IMR-90 (cell line): Measurements from ENCODE around the gene LTB4R2. TPM values are rescaled to one million over a fixed set of nuclear protein-coding genes. Genes with fewer than 3 reads are reported as not detected.

Source experiments
- ATAC-seq: fragments of 200-7000 bp; cut with Tn5 transposase; 2 replicates; pipeline ENCODE4 v1.9.1; 2020; ENCODE audit warnings: low read depth, mild to moderate bottlenecking, moderate library complexity
- BruUV-seq: library from RNA; stranded (reverse); fragments of 400-500 nt; replicated peaks from 2 replicates; lab custom pipeline; 2021; lab: Mats Ljungman, UMichigan
- CTCF ChIA-PET: fragments of 300-600 bp; formaldehyde crosslinking; extraction: SDS; loops from one replicate; lab custom pipeline; 2021; ENCODE audit warnings: antibody characterized with exemption; lab: Yijun Ruan, JAX
- POLR2A ChIA-PET: fragments of 300-600 bp; sonication (Branson Sonifier 250); formaldehyde crosslinking; loops from one replicate; lab custom pipeline; 2022; ENCODE audit warnings: antibody characterized with exemption; ENCODE audit not compliant: unreplicated experiment; lab: Charles Lee
- DNase-seq: peaks from one replicate; pipeline ENCODE4 v3.0.0; 2013
- H2AFZ ChIP-seq: replicated peaks from 2 replicates; pipeline ENCODE3; 2013; ENCODE audit warnings: low read length, mild to moderate bottlenecking; ENCODE audit not compliant: poor library complexity
- H2AK5ac ChIP-seq: 2 replicates; pipeline ENCODE4 v1.6.1; 2013; ENCODE audit warnings: low read depth, low read length, inconsistent platforms
- H2AK9ac ChIP-seq: replicated peaks from 2 replicates; pipeline ENCODE3; 2013; ENCODE audit warnings: mild to moderate bottlenecking, low read depth, low read length, moderate library complexity; ENCODE audit not compliant: poor library complexity
- H2BK120ac ChIP-seq: 2 replicates; pipeline ENCODE4 v1.6.1; 2013; ENCODE audit warnings: low read depth, low read length, inconsistent platforms
- H2BK15ac ChIP-seq: 3 replicates; pipeline ENCODE4 v1.6.1; 2013; ENCODE audit warnings: low read depth, low read length, inconsistent platforms
- H2BK20ac ChIP-seq: 2 replicates; pipeline ENCODE4 v1.6.1; 2013; ENCODE audit warnings: low read depth, mild to moderate bottlenecking, inconsistent platforms, low read length, moderate library complexity
- H2BK5ac ChIP-seq: 2 replicates; pipeline ENCODE4 v1.6.1; 2013; ENCODE audit warnings: mild to moderate bottlenecking, low read depth, low read length, inconsistent platforms; ENCODE audit not compliant: poor library complexity, severe bottlenecking
- H3K14ac ChIP-seq: replicated peaks from 2 replicates; pipeline ENCODE4 v1.6.1; 2013; ENCODE audit warnings: low read depth, low read length, inconsistent platforms
- H3K18ac ChIP-seq: 2 replicates; pipeline ENCODE4 v1.6.1; 2013; ENCODE audit warnings: low read depth, low read length, control low read depth
- H3K23ac ChIP-seq: 2 replicates; pipeline ENCODE4 v1.6.1; 2013; ENCODE audit warnings: low read depth, low read length, inconsistent platforms
- H3K27ac ChIP-seq: 2 replicates; pipeline ENCODE4 v1.5.1; 2013; ENCODE audit warnings: mild to moderate bottlenecking, control low read depth, low read length; ENCODE audit not compliant: insufficient read depth
- H3K27me3 ChIP-seq: 2 replicates; pipeline ENCODE4 v1.6.1; 2013; ENCODE audit warnings: low read length; ENCODE audit not compliant: control insufficient read depth, insufficient read depth
- H3K36me3 ChIP-seq: 2 replicates; pipeline ENCODE4 v1.6.1; 2013; ENCODE audit warnings: low read length, mixed read lengths; ENCODE audit not compliant: control insufficient read depth, insufficient read depth
- H3K4ac ChIP-seq: 2 replicates; pipeline ENCODE4 v1.6.1; 2013; ENCODE audit warnings: low read depth, low read length, inconsistent platforms
- H3K4me1 ChIP-seq: 2 replicates; pipeline ENCODE4 v1.6.1; 2013; ENCODE audit warnings: low read length, mixed read lengths; ENCODE audit not compliant: control insufficient read depth, insufficient read depth
- H3K4me2 ChIP-seq: 2 replicates; pipeline ENCODE4 v1.6.1; 2013; ENCODE audit warnings: low read depth, mild to moderate bottlenecking, control low read depth, low read length, moderate library complexity
- H3K4me3 ChIP-seq: 2 replicates; pipeline ENCODE4 v1.5.1; 2013; ENCODE audit warnings: low read depth, mild to moderate bottlenecking, control low read depth, low read length, moderate library complexity; ENCODE audit not compliant: insufficient read depth
- H3K56ac ChIP-seq: 2 replicates; pipeline ENCODE4 v1.6.1; 2013; ENCODE audit warnings: low read length, inconsistent platforms; ENCODE audit not compliant: insufficient read depth; ENCODE audit errors: extremely low read depth
- H3K79me1 ChIP-seq, 2 experiments: 2 replicates each; pipeline ENCODE4 v1.6.1; 2013; ENCODE audit warnings: low read length in 2 of 2, inconsistent platforms in 1 of 2, low read depth in 1 of 2
- H3K9ac ChIP-seq: 2 replicates; pipeline ENCODE4 v1.6.1; 2013; ENCODE audit warnings: low read depth, low read length, control low read depth
- H3K9me1 ChIP-seq: 2 replicates; pipeline ENCODE4 v1.6.1; 2013; ENCODE audit warnings: low read length, inconsistent platforms; ENCODE audit not compliant: insufficient read depth
- H3K9me3 ChIP-seq: 2 replicates; pipeline ENCODE4 v1.6.1; 2013; ENCODE audit warnings: low read length; ENCODE audit not compliant: control insufficient read depth, insufficient read depth
- H4K20me1 ChIP-seq: 2 replicates; pipeline ENCODE4 v1.6.1; 2013; ENCODE audit warnings: low read length, inconsistent platforms; ENCODE audit not compliant: insufficient read depth
- H4K5ac ChIP-seq: 2 replicates; pipeline ENCODE4 v1.6.1; 2013; ENCODE audit warnings: mild to moderate bottlenecking, low read depth, low read length, control low read depth
- H4K8ac ChIP-seq, 2 experiments: 2 replicates each; pipeline ENCODE4 v1.6.1; 2013; ENCODE audit warnings: low read depth in 2 of 2, low read length in 2 of 2, control low read depth in 1 of 2, inconsistent platforms in 1 of 2
- H4K91ac ChIP-seq: 2 replicates; pipeline ENCODE4 v1.6.1; 2013; ENCODE audit warnings: low read depth, low read length, inconsistent platforms; ENCODE audit not compliant: insufficient read depth
- BHLHE40 ChIP-seq: fragments of 150-350 bp; IDR thresholded peaks from 2 replicates; pipeline ENCODE4 v1.6.1; 2016; ENCODE audit warnings: mild to moderate bottlenecking, low read depth, low read length
- CEBPB ChIP-seq: IDR thresholded peaks from 2 replicates; pipeline ENCODE4 v1.6.1; 2012; ENCODE audit warnings: low read depth, low read length, improper control_type of control experiment
- CHD1 ChIP-seq: IDR thresholded peaks from 2 replicates; pipeline ENCODE4 v1.6.1; 2012; ENCODE audit warnings: low read depth, low read length, improper control_type of control experiment
- CTCF ChIP-seq: conservative IDR thresholded peaks from 2 replicates; pipeline ENCODE4 v1.5.1; 2012; ENCODE audit warnings: mild to moderate bottlenecking, low read depth, low read length, improper control_type of control experiment
- ELK1 ChIP-seq: fragments of 150-350 bp; IDR thresholded peaks from 2 replicates; pipeline ENCODE4 v1.6.1; 2016; ENCODE audit warnings: low read depth, mild to moderate bottlenecking, low read length, moderate library complexity, borderline replicate concordance
- FOS ChIP-seq: fragments of 150-350 bp; IDR thresholded peaks from 2 replicates; pipeline ENCODE4 v1.6.1; 2016; ENCODE audit warnings: low read depth, low read length
- MAFK ChIP-seq: IDR thresholded peaks from 2 replicates; pipeline ENCODE4 v1.6.1; 2012; ENCODE audit warnings: low read depth, low read length, improper control_type of control experiment
- MXI1 ChIP-seq: IDR thresholded peaks from 2 replicates; pipeline ENCODE4 v1.6.1; 2012; ENCODE audit warnings: low read depth, mild to moderate bottlenecking, low read length, moderate library complexity, borderline replicate concordance
- NFE2L2 ChIP-seq: fragments of 150-350 bp; IDR thresholded peaks from 2 replicates; pipeline ENCODE4 v1.6.1; 2016; ENCODE audit warnings: low read depth, mild to moderate bottlenecking, low read length
- POLR2A ChIP-seq: IDR thresholded peaks from 2 replicates; pipeline ENCODE4 v1.6.1; 2012; ENCODE audit warnings: mild to moderate bottlenecking, low read depth, low read length
- RAD21 ChIP-seq: IDR thresholded peaks from 2 replicates; pipeline ENCODE4 v1.6.1; 2012; ENCODE audit warnings: low read length, improper control_type of control experiment
- RCOR1 ChIP-seq: IDR thresholded peaks from 2 replicates; pipeline ENCODE4 v1.6.1; 2012; ENCODE audit warnings: mild to moderate bottlenecking, low read length, improper control_type of control experiment; ENCODE audit not compliant: insufficient replicate concordance
- RFX5 ChIP-seq: IDR thresholded peaks from 2 replicates; pipeline ENCODE4 v1.8.0; 2012; ENCODE audit warnings: low read depth, mild to moderate bottlenecking, low read length, moderate library complexity
- SMC3 ChIP-seq: fragments of 150-350 bp; IDR thresholded peaks from 2 replicates; pipeline ENCODE4 v1.6.1; 2016; ENCODE audit warnings: low read depth, mild to moderate bottlenecking, antibody characterized with exemption, low read length, moderate library complexity
- USF2 ChIP-seq: fragments of 150-350 bp; IDR thresholded peaks from 2 replicates; pipeline ENCODE4 v1.6.1; 2017; ENCODE audit warnings: mild to moderate bottlenecking, antibody characterized with exemption, low read length, low read depth
- WGBS, 2 experiments: methylation state at CpG; one replicate each; pipeline versions ENCODE4 v1.1.5 to v1.1.7; 2013; ENCODE audit warnings: missing lambda C conversion rate in 2 of 2; ENCODE audit not compliant: insufficient read length in 1 of 2; ENCODE audit errors: extremely low coverage in 2 of 2; 5-methylcytosine and 5-hydroxymethylcytosine counted together
- dilution Hi-C: fragments of 300-500 bp; cut with HindIII; formaldehyde crosslinking; loops from one replicate; pipeline ENCODE4 v1.14.3; 2018; ENCODE audit warnings: low sequenced_read_pairs; ENCODE audit not compliant: unreplicated experiment
- in situ Hi-C: fragments of 300-500 bp; cut with MboI; formaldehyde crosslinking; loops from 3 replicates; pipeline ENCODE4 v1.14.3; 2019; ENCODE audit warnings: low sequenced_read_pairs, inconsistent platforms, mixed read lengths
- intact Hi-C: fragments of 100-400 bp; cut with micrococcal nuclease; formaldehyde crosslinking; loops from 2 replicates; pipeline ENCODE4 v1.10.0; 2022
- polyA plus RNA-seq, 3 experiments: library from polyadenylated mRNA; depleted of rRNA; stranded (reverse); fragments of >200 nt; gene quantifications; 2 replicates each; pipeline ENCODE4 v1.2.3, GENCODE V29; 2012; ENCODE audit warnings: low replicate concordance in 1 of 3
- total RNA-seq: library from RNA; depleted of rRNA; stranded (reverse); fragments of >200 nt; gene quantifications from 2 replicates; pipeline ENCODE4 v1.2.3, GENCODE V29; 2012

Gene LTB4R2
- total and polyA plus RNA-seq, 2 of the 4 experiments (the other 2 are of a cell fraction), result 0.72 to 1.7 TPM

- H2BK5ac ChIP-seq, result no peak overlapping the region
- no peak overlapping the region for H2AK5ac ChIP-seq
- H2BK20ac ChIP-seq, result no peak overlapping the region
- no peak for ATAC-seq
- intact Hi-C loops, result loop anchor here (10.0 kb wide), 1 partner anchor 305 kb away; the partner anchor contains the start of gene DHRS4L2
- H3K4ac ChIP-seq, result no peak overlapping the region
- H3K79me1 ChIP-seq, result no peaks in the 10 kb centered on the region; a peak in 1 of 4 replicates
- no peaks in the 10 kb centered on the region for H3K9me3 ChIP-seq
- H4K91ac ChIP-seq, result no peak overlapping the region
- dilution Hi-C loops, result no loop called here
- 0% methylated on average over 1 of the region's 6 CpGs; no CpG with 5 or more reads in 1 of the 2 experiments for WGBS, 2 experiments
- CTCF ChIA-PET, result interaction anchor here (1.3 kb wide), 1 partner anchor 47 kb away, joined by 4 read pairs; the partner anchor contains the start of gene TINF2
- H3K4me2 ChIP-seq, result no peak overlapping the region
- no peak overlapping the region for H3K23ac ChIP-seq
- no peak overlapping the region for H2BK120ac ChIP-seq
- no peaks in the 10 kb centered on the region; the same call in 1 of the 2 replicates for H3K9me1 ChIP-seq
- no peak overlapping the region for H3K56ac ChIP-seq
- no peaks in the 10 kb centered on the region for H3K27me3 ChIP-seq
- no TSS peak for BruUV-seq
- H2AFZ ChIP-seq, result no peak overlapping the region
- no peak overlapping the region for H3K4me3 ChIP-seq
- H3K9ac ChIP-seq, result no peak overlapping the region
- POLR2A ChIA-PET, result interaction anchor here (0.7 kb wide), 1 partner anchor 47 kb away, joined by 4 read pairs; the partner anchor contains the start of gene TINF2
- H2AK9ac ChIP-seq, result no peak overlapping the region
- H3K4me1 ChIP-seq, result no peaks in the 10 kb centered on the region
- DNase-seq, result no peak
- H3K14ac ChIP-seq, result no peak overlapping the region
- no peak overlapping the region for H3K27ac ChIP-seq
- H2BK15ac ChIP-seq, result no peak overlapping the region
- no peaks in the 10 kb centered on the region; the same call in 1 of the 2 replicates for H4K20me1 ChIP-seq
- H4K5ac ChIP-seq, result no peak overlapping the region
- no peak overlapping the region for H4K8ac ChIP-seq
- no peak overlapping the region for H3K18ac ChIP-seq
- peaks cover 24% of the 10 kb centered on the region for H3K36me3 ChIP-seq
- in situ Hi-C loops, result no loop called here
- TF ChIP-seq MAFK (no peak), CTCF (no peak), RAD21 (no peak), USF2 (no peak), BHLHE40 (no peak), RFX5 (no peak), FOS (no peak), ELK1 (no peak), SMC3 (no peak), NFE2L2 (no peak), RCOR1 (no peak), CHD1 (no peak), CEBPB (no peak), MXI1 (no peak), POLR2A (no peak)
These were observed 20.2 kb upstream of the LTB4R2 start for GRCh38 chr14:24289649-24290280.
